Cardiac fibroblast (primary cell): ENCODE data around the gene ELOVL5.

Experiments used
- DNase-seq, 2 donors: peaks; one replicate each; pipeline versions ENCODE4 v3.0.0 to v3.0.0-alpha.2; 2010; ENCODE audit warnings: low read depth in 2 of 2
- H3K4me3 ChIP-seq, 2 donors: replicated peaks in 1 of 2; 1 replicate in 1 of 2; 2 replicates in 1 of 2; pipeline ENCODE4 v1.5.1; 2011; ENCODE audit warnings: low read depth in 2 of 2, low read length in 2 of 2, mild to moderate bottlenecking in 2 of 2, moderate library complexity in 1 of 2
- TF ChIP-seq, protein P1 (sequence below): IDR thresholded peaks from one replicate; pipeline ENCODE4 v1.5.1; 2011; ENCODE audit warnings: low read depth, mild to moderate bottlenecking, low read length, inconsistent platforms

ELOVL5 gene

DNA sequence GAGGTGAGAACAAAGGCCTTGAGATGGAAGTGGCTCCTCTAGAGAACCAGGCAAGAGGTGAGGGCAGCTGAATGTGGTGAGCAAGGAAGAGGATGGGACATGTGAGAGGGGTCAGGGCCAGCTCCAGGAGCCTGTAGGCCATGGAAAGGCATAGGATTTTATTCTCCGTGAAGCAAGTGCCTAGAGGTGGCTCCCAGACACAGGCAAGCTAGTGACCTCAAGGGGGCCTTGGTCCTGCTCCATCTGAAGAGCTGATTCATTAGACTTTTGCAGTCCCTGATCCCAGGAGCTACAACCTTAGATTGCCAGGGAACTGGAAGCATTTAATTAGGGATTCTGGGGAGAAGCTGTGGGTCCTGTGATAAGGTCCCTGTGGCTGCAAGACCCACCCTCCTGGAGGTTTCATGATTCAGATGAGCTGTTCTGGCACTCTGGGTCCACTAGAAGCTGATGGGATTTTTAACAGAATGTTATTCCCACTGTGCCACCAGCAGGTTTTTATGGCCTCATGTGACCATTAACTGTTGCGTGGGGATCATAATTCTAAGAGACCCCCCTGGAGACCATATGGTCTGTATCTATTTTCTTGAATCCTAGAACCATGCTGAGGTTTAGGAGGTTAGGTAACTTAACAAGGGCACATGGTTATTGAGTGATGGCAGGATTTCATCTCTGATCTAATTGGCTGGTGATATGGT is 90.5 kb downstream of the ELOVL5 start:
- no peak for DNase-seq
- TF ChIP-seq, protein P1, sequence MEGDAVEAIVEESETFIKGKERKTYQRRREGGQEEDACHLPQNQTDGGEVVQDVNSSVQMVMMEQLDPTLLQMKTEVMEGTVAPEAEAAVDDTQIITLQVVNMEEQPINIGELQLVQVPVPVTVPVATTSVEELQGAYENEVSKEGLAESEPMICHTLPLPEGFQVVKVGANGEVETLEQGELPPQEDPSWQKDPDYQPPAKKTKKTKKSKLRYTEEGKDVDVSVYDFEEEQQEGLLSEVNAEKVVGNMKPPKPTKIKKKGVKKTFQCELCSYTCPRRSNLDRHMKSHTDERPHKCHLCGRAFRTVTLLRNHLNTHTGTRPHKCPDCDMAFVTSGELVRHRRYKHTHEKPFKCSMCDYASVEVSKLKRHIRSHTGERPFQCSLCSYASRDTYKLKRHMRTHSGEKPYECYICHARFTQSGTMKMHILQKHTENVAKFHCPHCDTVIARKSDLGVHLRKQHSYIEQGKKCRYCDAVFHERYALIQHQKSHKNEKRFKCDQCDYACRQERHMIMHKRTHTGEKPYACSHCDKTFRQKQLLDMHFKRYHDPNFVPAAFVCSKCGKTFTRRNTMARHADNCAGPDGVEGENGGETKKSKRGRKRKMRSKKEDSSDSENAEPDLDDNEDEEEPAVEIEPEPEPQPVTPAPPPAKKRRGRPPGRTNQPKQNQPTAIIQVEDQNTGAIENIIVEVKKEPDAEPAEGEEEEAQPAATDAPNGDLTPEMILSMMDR = no peak
- no peak overlapping the region for H3K4me3 ChIP-seq

- no peak for DNase-seq
- TF ChIP-seq, protein P1 = no peak
These were observed 91.2 kb downstream of the ELOVL5 start for GRCh38 chr6:53257533-53257932.

GRCh38 chr6:53257001-53257400 is 91.7 kb downstream of the ELOVL5 start:
- DNase-seq = no peak
- no peak overlapping the region for H3K4me3 ChIP-seq
- TF ChIP-seq, protein P1 = no peak

More at GRCh38 chr6:53257533-53257932, 91.2 kb downstream of the ELOVL5 start:
- no peak overlapping the region for H3K4me3 ChIP-seq

- no peak for DNase-seq
- TF ChIP-seq, protein P1 = no peak
- H3K4me3 ChIP-seq = no peak overlapping the region
These were observed 96.5 kb downstream of the ELOVL5 start for GRCh38 chr6:53252177-53252692.

DNA sequence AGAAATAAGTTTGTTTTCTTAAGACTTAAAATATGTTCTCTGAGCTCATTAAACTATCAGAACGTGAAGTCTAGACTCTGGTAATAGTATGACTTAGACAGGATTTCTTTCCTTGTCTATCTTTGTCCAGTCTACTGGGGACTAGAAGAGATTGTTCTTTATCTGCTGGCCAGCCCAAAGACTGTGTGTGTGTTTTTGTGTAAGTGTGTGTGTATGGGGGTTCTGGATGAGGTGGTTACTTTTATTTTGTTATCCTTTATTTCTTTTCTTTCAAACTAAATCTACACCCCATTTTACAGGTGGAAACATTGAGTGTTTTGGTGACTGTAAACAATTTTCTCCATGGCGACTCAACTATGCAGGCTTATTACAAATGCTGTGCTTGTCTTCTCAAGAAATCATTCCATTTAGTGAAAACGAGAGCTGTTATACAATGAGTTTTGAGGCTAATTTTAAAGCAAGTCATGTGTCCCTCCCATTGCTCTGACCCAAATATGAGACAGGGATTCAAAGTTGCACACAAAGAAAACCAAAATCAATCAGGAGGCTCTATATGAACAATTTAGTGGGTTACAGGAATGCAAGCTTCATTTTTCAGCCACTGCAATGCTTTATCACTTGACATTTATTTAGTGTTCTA is 97.6 kb downstream of the ELOVL5 start:
- TF ChIP-seq, protein P1 = no peak
- H3K4me3 ChIP-seq = no peak overlapping the region
- DNase-seq = peak in 1 of 2 donors; percentile 6

GRCh38 chr6:53250176-53251032 is 98.3 kb downstream of the ELOVL5 start:
- H3K4me3 ChIP-seq = no peak overlapping the region
- TF ChIP-seq, protein P1 = no peak
- DNase-seq = peak; percentile 12 to 63
